Breast epithelium (tissue), 4 donors: Measurements from ENCODE around the gene NYNRIN. TPM values are rescaled to one million over a fixed set of nuclear protein-coding genes. Genes with fewer than 3 reads are reported as not detected.

Source experiments
- DNase-seq, 2 donors: peaks; one replicate each; pipeline ENCODE4 v3.0.0-alpha.2; 2019; ENCODE audit warnings: low spot score in 2 of 2
- H3K27ac ChIP-seq, 2 donors: fragments of 200-600 bp; sonication (generic) in 1 of 2; one replicate each; pipeline ENCODE4 v1.5.1; 2016 to 2019; ENCODE audit warnings: mild to moderate bottlenecking in 1 of 2
- H3K27me3 ChIP-seq, 2 donors: fragments of 200-600 bp; sonication (generic) in 1 of 2; one replicate each; pipeline versions ENCODE4 v1.5.1 to v1.6.0; 2017 to 2019; ENCODE audit warnings: control low read depth in 1 of 2, mild to moderate bottlenecking in 1 of 2
- H3K36me3 ChIP-seq: fragments of 200-600 bp; one replicate; pipeline ENCODE4 v1.5.1; 2019
- H3K4me1 ChIP-seq, 2 donors: fragments of 200-600 bp; sonication (generic); one replicate each; pipeline ENCODE4 v1.5.1; 2016 to 2019; ENCODE audit warnings: control low read depth in 1 of 2
- H3K4me3 ChIP-seq, 3 donors: fragments of 200-600 bp; sonication (generic); 1 replicate in 2 of 3; 2 replicates in 1 of 3; pipeline ENCODE4 v1.5.1; 2016 to 2019; ENCODE audit warnings: mild to moderate bottlenecking in 3 of 3, moderate library complexity in 2 of 3
- H3K9me3 ChIP-seq, 2 donors: fragments of 200-600 bp; sonication (generic) in 1 of 2; one replicate each; pipeline ENCODE4 v1.5.1; 2016 to 2019; ENCODE audit warnings: control low read depth in 1 of 2
- CTCF ChIP-seq, 3 donors: fragments of 450-650 bp; IDR thresholded peaks; one replicate each; pipeline ENCODE4 v1.5.1; 2016 to 2017; ENCODE audit warnings: antibody characterized with exemption in 3 of 3, mild to moderate bottlenecking in 3 of 3, moderate library complexity in 3 of 3
- POLR2A ChIP-seq: fragments of 450-650 bp; IDR thresholded peaks from one replicate; pipeline ENCODE4 v1.6.1; 2016; ENCODE audit warnings: antibody characterized with exemption, mild to moderate bottlenecking, moderate library complexity
- POLR2AphosphoS5 ChIP-seq, 3 donors: sonication (generic); formaldehyde crosslinking; IDR thresholded peaks; one replicate each; pipeline ENCODE4 v1.6.1; 2017; ENCODE audit warnings: antibody characterized with exemption in 3 of 3
- intact Hi-C: fragments of 100-400 bp; cut with DNase I; formaldehyde crosslinking; loops from one replicate; pipeline ENCODE4 v1.15.1; 2023; ENCODE audit warnings: low total_unique reads
- total RNA-seq, 3 donors: library from RNA; depleted of rRNA; stranded (reverse); fragments of >200 nt; gene quantifications; one replicate each; pipeline ENCODE4 v1.1.0, GENCODE V29; 2016

NYNRIN gene
- total RNA-seq, 3 donors from 2014 or later, result 6.4 to 8.2 (median 7.7) TPM

GRCh38 chr14:24416254-24416931 is 17.6 kb downstream of the NYNRIN start:
- no peaks in the 10 kb centered on the region for H3K27me3 ChIP-seq
- DNase-seq, result no peak
- H3K4me1 ChIP-seq, result no peaks in the 10 kb centered on the region
- H3K27ac ChIP-seq, result no peak overlapping the region
- no peak for TF ChIP-seq CTCF (IDR thresholded peaks at IDR 0.05)
- no peak for TF ChIP-seq POLR2AphosphoS5 (IDR thresholded peaks at IDR 0.05)
- H3K9me3 ChIP-seq, result no peaks in the 10 kb centered on the region
- H3K36me3 ChIP-seq, result no peaks in the 10 kb centered on the region
- no peak overlapping the region for H3K4me3 ChIP-seq
- intact Hi-C loops, result no loop called here

GRCh38 chr14:24416932-24417619 is 18.3 kb downstream of the NYNRIN start:
- intact Hi-C loops, result no loop called here
- TF ChIP-seq CTCF (IDR thresholded peaks at IDR 0.05), result no peak
- TF ChIP-seq POLR2A, result no peak
- TF ChIP-seq POLR2AphosphoS5 (IDR thresholded peaks at IDR 0.05), result no peak
- no peaks in the 10 kb centered on the region for H3K27me3 ChIP-seq

GRCh38 chr14:24417832-24418491 is 19.2 kb downstream of the NYNRIN start:
- intact Hi-C loops, result no loop called here
- TF ChIP-seq POLR2AphosphoS5 (IDR thresholded peaks at IDR 0.05), result no peak
- TF ChIP-seq POLR2A, result no peak
- TF ChIP-seq CTCF (IDR thresholded peaks at IDR 0.05), result no peak
- H3K36me3 ChIP-seq, result no peaks in the 10 kb centered on the region
- H3K27ac ChIP-seq, result peak overlapping the region in 1 of 2 donors; percentile 13
- H3K9me3 ChIP-seq, result no peaks in the 10 kb centered on the region
- no peaks in the 10 kb centered on the region for H3K27me3 ChIP-seq
- DNase-seq, result no peak
- no peak overlapping the region for H3K4me3 ChIP-seq
- no peaks in the 10 kb centered on the region for H3K4me1 ChIP-seq

More at GRCh38 chr14:24416932-24417619, 18.3 kb downstream of the NYNRIN start:
- no peaks in the 10 kb centered on the region for H3K9me3 ChIP-seq
- H3K4me1 ChIP-seq, result no peaks in the 10 kb centered on the region
- H3K27ac ChIP-seq, result no peak overlapping the region
- DNase-seq, result no peak
- no peaks in the 10 kb centered on the region for H3K36me3 ChIP-seq
- no peak overlapping the region for H3K4me3 ChIP-seq

- peak in 1 of 2 donors; percentile 68 for DNase-seq
These were observed 19.7 kb downstream of the NYNRIN start for GRCh38 chr14:24418492-24418873.

More at GRCh38 chr14:24418492-24418873, 19.7 kb downstream of the NYNRIN start:
- intact Hi-C loops, result no loop called here
- H3K4me1 ChIP-seq, result no peaks in the 10 kb centered on the region
- H3K36me3 ChIP-seq, result no peaks in the 10 kb centered on the region
- H3K27me3 ChIP-seq, result no peaks in the 10 kb centered on the region
- peak overlapping the region; percentile 30 to 37 for H3K27ac ChIP-seq
- H3K9me3 ChIP-seq, result no peaks in the 10 kb centered on the region
- H3K4me3 ChIP-seq, result no peak overlapping the region
- TF ChIP-seq POLR2AphosphoS5 (IDR thresholded peaks at IDR 0.05) (no peak), POLR2A (no peak), CTCF (IDR thresholded peaks at IDR 0.05) (no peak)
